ENCODE measurements around the gene LPAR3.

LPAR3 gene

DNA sequence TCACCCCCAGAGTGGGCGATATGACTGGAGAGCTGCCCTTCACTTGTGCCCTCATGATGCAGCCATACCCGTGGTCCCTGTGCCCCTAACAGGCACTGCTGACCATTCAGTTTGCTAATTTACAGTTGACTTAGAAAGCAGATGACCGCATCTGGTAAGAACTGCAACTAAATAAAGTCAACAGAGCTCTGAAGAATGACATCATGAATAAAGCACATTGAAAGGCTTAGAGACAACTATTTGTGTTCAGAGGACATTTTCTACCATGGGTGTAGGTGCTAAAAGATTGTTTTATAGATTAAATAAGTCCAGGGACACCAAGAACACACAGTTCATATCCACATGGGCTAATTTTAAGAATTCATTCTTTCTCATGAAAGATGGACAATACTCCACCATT, 65.5 kb downstream of the LPAR3 start:
- Histone ChIP-seq H3K9me3 (no peaks in the 10 kb centered on the region), H3K36me3 (no peaks in the 10 kb centered on the region), H3K27ac (no peak overlapping the region), H3K4me3 (ENCODE audit: low read depth in 1 of 2, low read length in 1 of 2) (no peak overlapping the region), H3K4me1 (ENCODE audit: control insufficient read depth in 1 of 2, insufficient read depth in 1 of 2, low read depth in 1 of 2, low read length in 1 of 2) (no peaks in the 10 kb centered on the region), H3K27me3 (no peaks in the 10 kb centered on the region)
- TF ChIP-seq, protein P1, sequence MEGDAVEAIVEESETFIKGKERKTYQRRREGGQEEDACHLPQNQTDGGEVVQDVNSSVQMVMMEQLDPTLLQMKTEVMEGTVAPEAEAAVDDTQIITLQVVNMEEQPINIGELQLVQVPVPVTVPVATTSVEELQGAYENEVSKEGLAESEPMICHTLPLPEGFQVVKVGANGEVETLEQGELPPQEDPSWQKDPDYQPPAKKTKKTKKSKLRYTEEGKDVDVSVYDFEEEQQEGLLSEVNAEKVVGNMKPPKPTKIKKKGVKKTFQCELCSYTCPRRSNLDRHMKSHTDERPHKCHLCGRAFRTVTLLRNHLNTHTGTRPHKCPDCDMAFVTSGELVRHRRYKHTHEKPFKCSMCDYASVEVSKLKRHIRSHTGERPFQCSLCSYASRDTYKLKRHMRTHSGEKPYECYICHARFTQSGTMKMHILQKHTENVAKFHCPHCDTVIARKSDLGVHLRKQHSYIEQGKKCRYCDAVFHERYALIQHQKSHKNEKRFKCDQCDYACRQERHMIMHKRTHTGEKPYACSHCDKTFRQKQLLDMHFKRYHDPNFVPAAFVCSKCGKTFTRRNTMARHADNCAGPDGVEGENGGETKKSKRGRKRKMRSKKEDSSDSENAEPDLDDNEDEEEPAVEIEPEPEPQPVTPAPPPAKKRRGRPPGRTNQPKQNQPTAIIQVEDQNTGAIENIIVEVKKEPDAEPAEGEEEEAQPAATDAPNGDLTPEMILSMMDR (IDR thresholded peaks at IDR 0.05) = no peak

DNA sequence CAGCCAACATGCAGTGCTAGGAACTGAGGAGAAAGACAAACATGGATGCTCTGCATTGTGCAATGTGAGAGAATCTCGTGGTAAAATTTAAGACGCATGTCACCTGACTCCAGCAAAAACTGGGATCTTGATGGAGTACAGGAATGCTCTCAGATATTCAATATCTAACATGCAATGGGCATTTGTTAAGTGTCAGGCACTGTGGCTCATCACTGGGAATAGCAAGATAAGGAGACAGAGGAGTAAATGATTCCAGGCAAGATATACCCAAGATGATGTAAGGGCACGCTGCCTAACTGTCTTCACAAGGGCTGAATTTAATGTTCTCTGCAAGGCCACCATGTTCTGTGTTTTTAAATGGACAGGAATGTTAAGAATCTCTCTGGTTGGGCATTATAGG, 67.8 kb downstream of the LPAR3 start:
- Histone ChIP-seq H3K27me3 (no peaks in the 10 kb centered on the region), H3K4me1 (ENCODE audit: control insufficient read depth in 1 of 2, insufficient read depth in 1 of 2, low read depth in 1 of 2, low read length in 1 of 2) (no peaks in the 10 kb centered on the region), H3K36me3 (no peaks in the 10 kb centered on the region), H3K4me3 (ENCODE audit: low read depth in 1 of 2, low read length in 1 of 2) (no peak overlapping the region), H3K27ac (no peak overlapping the region), H3K9me3 (no peaks in the 10 kb centered on the region)
- TF ChIP-seq, protein P1 (IDR thresholded peaks at IDR 0.05) = no peak

DNA sequence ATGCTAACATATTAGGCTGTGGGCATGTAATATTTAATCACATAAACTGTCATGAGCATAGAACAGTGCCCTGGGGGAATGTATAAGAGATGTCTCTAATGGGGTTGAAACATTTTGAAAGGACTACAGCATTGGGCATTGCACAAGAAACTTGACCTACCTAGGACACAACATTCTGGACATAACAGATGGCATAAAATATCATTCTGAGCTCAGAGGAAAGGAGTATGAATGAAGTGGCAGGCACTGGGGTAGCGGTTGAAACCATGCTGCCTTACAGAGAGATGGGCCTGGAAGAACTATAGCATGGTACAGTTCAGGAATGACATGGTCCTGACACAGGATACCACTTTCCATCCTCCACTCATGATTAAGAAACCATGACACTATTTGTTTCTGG, 69.0 kb downstream of the LPAR3 start:
- Histone ChIP-seq H3K27me3 (no peaks in the 10 kb centered on the region), H3K4me3 (ENCODE audit: low read depth in 1 of 2, low read length in 1 of 2) (no peak overlapping the region), H3K27ac (no peak overlapping the region), H3K9me3 (no peaks in the 10 kb centered on the region), H3K4me1 (ENCODE audit: control insufficient read depth in 1 of 2, insufficient read depth in 1 of 2, low read depth in 1 of 2, low read length in 1 of 2) (no peaks in the 10 kb centered on the region), H3K36me3 (no peaks in the 10 kb centered on the region)
- TF ChIP-seq, protein P1 (IDR thresholded peaks at IDR 0.05) = no peak

DNA sequence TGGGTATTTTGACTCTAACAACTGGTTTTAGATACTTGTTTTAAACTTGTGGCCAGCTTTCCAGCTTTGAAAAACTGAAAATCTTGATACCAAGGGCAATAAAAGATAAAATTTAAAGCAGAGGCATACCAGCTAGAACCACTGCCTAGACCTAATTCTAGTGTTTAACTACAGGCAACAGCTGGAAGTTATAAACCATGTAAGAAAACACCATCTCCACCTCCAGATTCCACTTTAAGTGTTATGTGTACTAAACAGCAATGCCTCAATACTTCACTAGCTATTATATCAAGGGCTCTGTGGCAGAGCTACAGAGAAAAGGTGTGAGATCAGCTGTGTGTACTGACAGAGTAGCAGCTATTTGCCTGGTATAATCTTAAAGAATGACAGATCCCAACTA, 69.5 kb downstream of the LPAR3 start:
- Histone ChIP-seq H3K9me3 (no peaks in the 10 kb centered on the region), H3K4me3 (ENCODE audit: low read depth in 1 of 2, low read length in 1 of 2) (no peak overlapping the region), H3K27ac (no peak overlapping the region), H3K36me3 (no peaks in the 10 kb centered on the region), H3K4me1 (ENCODE audit: control insufficient read depth in 1 of 2, insufficient read depth in 1 of 2, low read depth in 1 of 2, low read length in 1 of 2) (no peaks in the 10 kb centered on the region), H3K27me3 (no peaks in the 10 kb centered on the region)
- TF ChIP-seq, protein P1 (IDR thresholded peaks at IDR 0.05) = no peak

DNA sequence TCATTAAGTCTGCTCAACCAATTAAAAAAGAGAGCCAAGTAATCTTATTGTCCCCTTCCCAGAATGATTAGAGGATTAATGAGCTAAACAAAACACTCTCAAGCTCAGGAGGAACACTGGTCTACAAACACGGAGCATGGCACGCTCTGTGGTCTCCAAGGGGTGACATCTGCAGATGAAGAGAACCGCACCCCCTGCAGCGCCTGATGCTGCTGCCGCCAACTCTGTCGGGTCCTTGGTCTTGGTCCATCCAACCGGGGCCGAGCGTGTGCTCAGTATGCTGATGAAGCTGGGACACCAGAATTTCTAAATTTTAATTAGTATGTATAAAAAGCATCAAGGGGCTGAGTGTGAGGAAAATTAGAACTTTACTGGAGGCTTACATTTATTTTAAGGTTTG, 82.7 kb downstream of the LPAR3 start:
- Histone ChIP-seq H3K9me3 (no peaks in the 10 kb centered on the region), H3K27me3 (no peaks in the 10 kb centered on the region)
- TF ChIP-seq, protein P1 (IDR thresholded peaks at IDR 0.05) = no peak

DNA sequence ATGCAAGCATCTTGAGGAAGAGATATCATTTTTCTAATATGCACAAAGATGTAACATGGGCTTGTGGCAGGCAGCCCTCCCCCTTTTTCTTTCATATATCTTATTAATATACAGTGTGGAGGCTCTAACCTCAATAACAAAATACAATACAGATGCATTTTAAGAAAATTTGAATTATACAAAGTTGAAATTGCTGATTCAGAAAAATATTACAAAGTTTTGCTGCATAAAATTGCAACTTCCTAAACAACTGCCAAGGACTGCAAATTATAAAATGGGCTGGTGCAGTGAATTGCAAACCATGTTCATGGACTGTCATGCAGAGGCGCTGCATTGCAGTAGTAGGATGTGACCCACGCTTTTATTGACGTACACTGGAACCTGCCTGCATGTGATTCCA, 84.0 kb downstream of the LPAR3 start:
- Histone ChIP-seq H3K27me3 (no peaks in the 10 kb centered on the region), H3K4me3 (ENCODE audit: low read depth in 1 of 2, low read length in 1 of 2) (no peak overlapping the region), H3K36me3 (no peaks in the 10 kb centered on the region), H3K9me3 (no peaks in the 10 kb centered on the region), H3K27ac (no peak overlapping the region), H3K4me1 (ENCODE audit: control insufficient read depth in 1 of 2, insufficient read depth in 1 of 2, low read depth in 1 of 2, low read length in 1 of 2) (no peaks in the 10 kb centered on the region)
- TF ChIP-seq, protein P1 (IDR thresholded peaks at IDR 0.05) = no peak

More for the DNA sequence above, 82.7 kb downstream of the LPAR3 start:
- H3K36me3 ChIP-seq = no peaks in the 10 kb centered on the region
- H3K27ac ChIP-seq = no peak overlapping the region
- H3K4me1 ChIP-seq (ENCODE audit: control insufficient read depth in 1 of 2, insufficient read depth in 1 of 2, low read depth in 1 of 2, low read length in 1 of 2) = no peaks in the 10 kb centered on the region
- H3K4me3 ChIP-seq (ENCODE audit: low read depth in 1 of 2, low read length in 1 of 2) = no peak overlapping the region

Measured in neutrophil (primary cell).